ENCODE data around the gene DQX1.

DQX1 gene

DNA sequence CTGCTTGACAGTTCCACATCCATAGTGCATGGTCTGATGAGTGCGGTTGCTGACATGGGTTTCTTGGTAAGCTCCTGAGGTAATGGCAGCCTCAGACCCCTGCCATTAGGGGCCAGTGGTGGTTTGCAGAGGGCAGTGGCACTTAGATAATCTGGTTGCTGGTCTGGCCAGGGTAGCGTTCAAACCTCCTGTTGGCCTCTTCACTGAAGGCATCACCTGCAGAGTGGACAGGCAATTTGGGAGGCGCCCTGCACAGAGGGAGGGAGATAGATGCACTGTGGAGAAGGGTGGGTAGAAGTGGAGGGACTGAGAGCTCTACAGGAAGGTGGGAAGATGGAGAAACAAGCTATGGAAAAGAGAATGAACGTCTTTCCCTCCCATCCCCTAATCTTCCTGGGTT lies 7.4 kb upstream of the DQX1 start:
- TF ChIP-seq, protein P1, sequence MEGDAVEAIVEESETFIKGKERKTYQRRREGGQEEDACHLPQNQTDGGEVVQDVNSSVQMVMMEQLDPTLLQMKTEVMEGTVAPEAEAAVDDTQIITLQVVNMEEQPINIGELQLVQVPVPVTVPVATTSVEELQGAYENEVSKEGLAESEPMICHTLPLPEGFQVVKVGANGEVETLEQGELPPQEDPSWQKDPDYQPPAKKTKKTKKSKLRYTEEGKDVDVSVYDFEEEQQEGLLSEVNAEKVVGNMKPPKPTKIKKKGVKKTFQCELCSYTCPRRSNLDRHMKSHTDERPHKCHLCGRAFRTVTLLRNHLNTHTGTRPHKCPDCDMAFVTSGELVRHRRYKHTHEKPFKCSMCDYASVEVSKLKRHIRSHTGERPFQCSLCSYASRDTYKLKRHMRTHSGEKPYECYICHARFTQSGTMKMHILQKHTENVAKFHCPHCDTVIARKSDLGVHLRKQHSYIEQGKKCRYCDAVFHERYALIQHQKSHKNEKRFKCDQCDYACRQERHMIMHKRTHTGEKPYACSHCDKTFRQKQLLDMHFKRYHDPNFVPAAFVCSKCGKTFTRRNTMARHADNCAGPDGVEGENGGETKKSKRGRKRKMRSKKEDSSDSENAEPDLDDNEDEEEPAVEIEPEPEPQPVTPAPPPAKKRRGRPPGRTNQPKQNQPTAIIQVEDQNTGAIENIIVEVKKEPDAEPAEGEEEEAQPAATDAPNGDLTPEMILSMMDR (IDR thresholded peaks at IDR 0.05; ENCODE audit: control insufficient read depth, extremely low read depth, insufficient read depth) = no peak
- no peak overlapping the region for H3K4me3 ChIP-seq (ENCODE audit: low read depth, low read length)
- no peak for DNase-seq (ENCODE audit: low read depth)

DNA sequence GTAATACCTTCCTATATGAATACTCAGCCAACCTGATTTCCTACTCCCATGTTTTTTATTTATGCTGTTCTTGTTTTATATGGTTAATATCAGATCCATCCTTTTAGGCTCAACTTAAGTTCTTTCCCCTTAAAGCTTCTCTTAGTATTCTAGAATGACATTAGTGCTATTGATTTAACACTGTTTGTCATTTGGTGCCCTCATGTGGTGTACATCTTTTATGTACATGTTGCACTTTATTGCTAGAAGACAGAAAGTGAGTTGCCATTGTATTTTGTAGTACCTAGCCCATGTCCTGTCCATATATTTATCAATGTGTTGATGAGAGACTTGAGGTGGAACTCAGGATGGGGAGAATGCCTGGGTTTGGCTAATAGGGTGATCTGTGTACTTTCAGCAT lies 6.2 kb upstream of the DQX1 start:
- no peak for DNase-seq (ENCODE audit: low read depth)
- TF ChIP-seq, protein P1 (IDR thresholded peaks at IDR 0.05; ENCODE audit: control insufficient read depth, extremely low read depth, insufficient read depth) = peak; percentile 52
- no peak overlapping the region for H3K4me3 ChIP-seq (ENCODE audit: low read depth, low read length)

DNA sequence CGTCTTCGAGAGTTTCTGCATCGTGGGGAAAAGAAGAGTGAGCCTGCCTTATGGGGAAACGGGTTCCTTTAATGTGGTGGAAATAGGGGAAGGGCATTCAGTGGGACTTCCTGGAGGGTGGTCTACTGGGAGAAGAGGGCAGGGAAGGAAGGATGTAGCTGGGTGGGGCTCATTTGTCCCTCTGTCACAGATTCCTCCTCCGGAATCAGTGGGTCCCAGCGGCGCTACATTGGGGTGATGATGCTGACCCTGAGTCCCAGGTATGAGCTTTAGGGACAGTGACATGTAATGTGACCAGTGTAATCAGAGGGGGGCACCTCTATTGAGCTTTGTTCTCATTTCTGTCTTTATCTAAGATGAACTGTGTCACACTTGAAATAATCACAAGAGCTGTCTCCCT lies 5.6 kb upstream of the DQX1 start:
- TF ChIP-seq, protein P1 (IDR thresholded peaks at IDR 0.05; ENCODE audit: control insufficient read depth, extremely low read depth, insufficient read depth) = no peak
- H3K4me3 ChIP-seq (ENCODE audit: low read depth, low read length) = no peak overlapping the region
- DNase-seq (ENCODE audit: low read depth) = no peak

DNA sequence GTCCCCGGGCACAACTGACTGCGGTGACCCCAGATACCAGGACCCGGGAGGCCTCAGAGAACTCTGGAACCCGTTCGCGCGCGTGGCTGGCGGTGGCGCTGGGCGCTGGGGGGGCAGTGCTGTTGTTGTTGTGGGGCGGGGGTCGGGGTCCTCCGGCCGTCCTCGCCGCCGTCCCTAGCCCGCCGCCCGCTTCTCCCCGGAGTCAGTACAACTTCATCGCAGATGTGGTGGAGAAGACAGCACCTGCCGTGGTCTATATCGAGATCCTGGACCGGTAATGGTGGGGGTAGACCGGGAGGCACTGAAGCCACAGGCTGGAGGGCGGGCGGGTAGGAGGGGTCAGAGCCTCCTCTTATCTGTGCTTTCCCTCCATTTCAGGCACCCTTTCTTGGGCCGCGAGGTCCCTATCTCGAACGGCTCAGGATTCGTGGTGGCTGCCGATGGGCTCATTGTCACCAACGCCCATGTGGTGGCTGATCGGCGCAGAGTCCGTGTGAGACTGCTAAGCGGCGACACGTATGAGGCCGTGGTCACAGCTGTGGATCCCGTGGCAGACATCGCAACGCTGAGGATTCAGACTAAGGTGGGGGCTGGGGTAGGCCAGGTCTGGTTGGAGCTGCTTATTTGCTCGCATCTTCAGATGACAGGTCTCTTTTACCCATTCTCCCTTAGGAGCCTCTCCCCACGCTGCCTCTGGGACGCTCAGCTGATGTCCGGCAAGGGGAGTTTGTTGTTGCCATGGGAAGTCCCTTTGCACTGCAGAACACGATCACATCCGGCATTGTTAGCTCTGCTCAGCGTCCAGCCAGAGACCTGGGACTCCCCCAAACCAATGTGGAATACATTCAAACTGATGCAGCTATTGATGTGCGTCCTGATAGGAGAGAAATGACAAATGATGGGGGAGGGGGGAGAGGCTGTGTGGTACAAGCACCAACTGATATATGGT lies 4.5 kb upstream of the DQX1 start:
- no peak for DNase-seq (ENCODE audit: low read depth)
- TF ChIP-seq, protein P1 (IDR thresholded peaks at IDR 0.05; ENCODE audit: control insufficient read depth, extremely low read depth, insufficient read depth) = no peak
- H3K4me3 ChIP-seq (ENCODE audit: low read depth, low read length) = peak overlapping the region; percentile 83

DNA sequence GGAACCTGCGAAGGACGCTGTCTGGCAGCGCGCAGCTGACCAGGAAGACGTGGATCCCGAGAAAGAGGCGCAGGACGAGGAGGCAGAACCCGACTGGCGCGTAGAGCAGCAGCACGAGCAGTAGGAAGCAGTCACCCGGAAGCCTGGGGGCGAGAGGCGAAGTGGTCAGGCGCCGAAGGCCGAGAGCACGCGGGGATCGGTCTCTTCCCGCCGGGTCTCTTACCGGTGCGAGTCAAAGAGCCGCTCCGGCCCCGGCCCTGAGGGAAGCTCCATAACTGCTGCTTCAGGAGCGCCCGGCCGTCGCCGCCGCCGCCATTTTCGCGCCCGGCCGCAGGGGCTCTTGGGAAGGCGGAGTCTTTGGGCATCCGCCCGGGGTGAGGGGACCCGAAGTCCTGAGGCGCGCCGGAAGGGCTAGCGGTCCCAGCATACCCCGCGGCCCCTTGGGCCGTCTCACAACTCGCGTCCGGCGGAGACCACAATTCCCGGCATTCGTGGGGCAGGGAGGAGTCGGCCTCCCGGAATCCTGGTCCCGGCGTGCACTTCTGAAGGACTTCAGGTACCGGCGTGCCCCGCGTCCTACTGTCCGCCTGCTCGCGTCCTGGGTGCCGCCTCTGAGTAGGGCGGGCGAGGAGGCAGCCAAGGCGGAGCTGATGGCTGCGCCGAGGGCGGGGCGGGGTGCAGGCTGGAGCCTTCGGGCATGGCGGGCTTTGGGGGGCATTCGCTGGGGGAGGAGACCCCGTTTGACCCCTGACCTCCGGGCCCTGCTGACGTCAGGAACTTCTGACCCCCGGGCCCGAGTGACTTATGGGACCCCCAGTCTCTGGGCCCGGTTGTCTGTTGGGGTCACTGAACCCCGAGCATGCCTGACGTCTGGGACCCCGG lies 3.6 kb upstream of the DQX1 start, which contains the start of the genes AUP1 and HTRA2:
AUP1 (minus strand) TSS at position 350 of the 882 bp plus-strand sequence; CDS start at position 273, 77 bp downstream.
HTRA2 (plus strand) TSS at position 577 of the 882 bp plus-strand sequence; CDS start at position 651, 74 bp downstream.
- peak; percentile 90 for DNase-seq (ENCODE audit: low read depth)
- TF ChIP-seq, protein P1 (IDR thresholded peaks at IDR 0.05; ENCODE audit: control insufficient read depth, extremely low read depth, insufficient read depth) = no peak
- peak within 1 kb of the TSS; percentile 83 for H3K4me3 ChIP-seq (ENCODE audit: low read depth, low read length)

DNA sequence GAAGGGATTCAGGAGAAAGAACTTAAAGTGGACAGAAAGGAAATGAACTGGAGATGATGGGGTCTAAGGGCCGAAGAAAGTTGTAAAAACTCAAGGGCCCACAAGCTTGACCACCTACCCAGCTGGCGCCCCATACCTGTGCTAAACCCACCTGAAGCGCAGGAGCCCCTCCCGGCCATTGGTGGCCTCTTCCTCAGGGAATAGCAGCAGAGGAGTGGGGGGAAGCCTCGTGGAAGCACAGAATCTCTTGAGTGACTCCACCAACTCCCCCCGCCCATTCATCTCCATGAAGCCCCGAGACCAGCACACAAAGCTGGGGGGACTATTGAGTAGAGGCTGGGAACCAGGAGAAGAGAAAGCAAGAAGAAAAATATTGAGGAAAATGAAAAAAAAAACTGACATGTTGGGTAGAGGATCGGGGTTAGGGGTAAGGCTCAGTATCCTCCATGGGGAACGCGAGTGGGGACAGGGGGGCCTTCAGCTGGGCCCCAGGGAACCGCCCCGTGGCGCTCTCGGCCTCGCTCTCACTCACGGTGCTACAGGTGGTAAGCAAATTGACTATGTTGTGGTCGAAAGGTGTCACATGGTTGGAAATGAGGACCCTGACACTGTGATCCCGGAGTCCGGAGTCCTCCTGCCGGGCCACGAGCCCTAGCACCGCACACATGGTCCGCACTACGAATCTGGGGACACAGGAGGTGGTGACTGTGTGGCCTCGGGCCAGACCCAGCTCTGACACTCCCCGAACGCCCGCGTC lies 2.7 kb upstream of the DQX1 start:
- TF ChIP-seq, protein P1 (IDR thresholded peaks at IDR 0.05; ENCODE audit: control insufficient read depth, extremely low read depth, insufficient read depth) = no peak
- H3K4me3 ChIP-seq (ENCODE audit: low read depth, low read length) = peak overlapping the region; percentile 83
- no peak for DNase-seq (ENCODE audit: low read depth)

Data from LNCaP clone FGC (cell line).